ENCODE measurements around the gene IFNA21. TPM values are rescaled to one million over a fixed set of nuclear protein-coding genes. Genes with fewer than 3 reads are reported as not detected.
"Not testable (repeated sequence)": the region's sequence is repeated elsewhere in the genome, so short reads cannot be mapped to it uniquely, and the experiment has no call there.

IFNA21 gene
- total RNA-seq, 1 donor from 2014 or later = not detected

- not testable (repeated sequence) for H3K27me3 Mint-ChIP-seq (ENCODE audit: unreplicated experiment)
Measured at GRCh38 chr9:21194867-21195776, 28.7 kb upstream of the IFNA21 start.

GRCh38 chr9:21187487-21187886 is 21.0 kb upstream of the IFNA21 start, which contains the start of gene IFNA4:
Gene IFNA4, minus strand, starts transcription at chr9:21187587. Its CDS starts 56 bp downstream, at chr9:21187531.
- H3K9me3 Mint-ChIP-seq (ENCODE audit: unreplicated experiment); H3K27me3 Mint-ChIP-seq (ENCODE audit: unreplicated experiment); H3K27ac Mint-ChIP-seq (ENCODE audit: unreplicated experiment); H3K36me3 Mint-ChIP-seq (ENCODE audit: unreplicated experiment); DNase-seq; H3K4me3 Mint-ChIP-seq (ENCODE audit: unreplicated experiment); H3K4me1 Mint-ChIP-seq (ENCODE audit: low read depth, unreplicated experiment): not testable (repeated sequence)

More at GRCh38 chr9:21194867-21195776, 28.7 kb upstream of the IFNA21 start:
- peak; percentile 53 for TF ChIP-seq CTCF (IDR thresholded peaks at IDR 0.05; ENCODE audit: partially characterized antibody, unreplicated experiment)
- DNase-seq = peak; percentile 30
- not testable (repeated sequence) for H3K4me1 Mint-ChIP-seq (ENCODE audit: low read depth, unreplicated experiment); H3K36me3 Mint-ChIP-seq (ENCODE audit: unreplicated experiment); H3K9me3 Mint-ChIP-seq (ENCODE audit: unreplicated experiment); H3K4me3 Mint-ChIP-seq (ENCODE audit: unreplicated experiment); H3K27ac Mint-ChIP-seq (ENCODE audit: unreplicated experiment)

- not testable (repeated sequence) for DNase-seq; H3K9me3 Mint-ChIP-seq (ENCODE audit: unreplicated experiment); H3K36me3 Mint-ChIP-seq (ENCODE audit: unreplicated experiment); H3K4me3 Mint-ChIP-seq (ENCODE audit: unreplicated experiment); H3K27me3 Mint-ChIP-seq (ENCODE audit: unreplicated experiment); H3K4me1 Mint-ChIP-seq (ENCODE audit: low read depth, unreplicated experiment); H3K27ac Mint-ChIP-seq (ENCODE audit: unreplicated experiment)
- TF ChIP-seq CTCF (IDR thresholded peaks at IDR 0.05; ENCODE audit: partially characterized antibody, unreplicated experiment) = peak; percentile 60
Measured at GRCh38 chr9:21182810-21183736, 16.6 kb upstream of the IFNA21 start.

GRCh38 chr9:21174671-21175070 is 8.2 kb upstream of the IFNA21 start:
- H3K4me3 Mint-ChIP-seq (ENCODE audit: unreplicated experiment) = no peak overlapping the region
- no peak for TF ChIP-seq CTCF (IDR thresholded peaks at IDR 0.05; ENCODE audit: partially characterized antibody, unreplicated experiment)
- no peaks in the 10 kb centered on the region for H3K4me1 Mint-ChIP-seq (ENCODE audit: low read depth, unreplicated experiment)
- no peaks in the 10 kb centered on the region for H3K27me3 Mint-ChIP-seq (ENCODE audit: unreplicated experiment)
- no peaks in the 10 kb centered on the region for H3K36me3 Mint-ChIP-seq (ENCODE audit: unreplicated experiment)
- DNase-seq = no peak
- H3K27ac Mint-ChIP-seq (ENCODE audit: unreplicated experiment) = no peak overlapping the region
- H3K9me3 Mint-ChIP-seq (ENCODE audit: unreplicated experiment) = no peaks in the 10 kb centered on the region

- H3K27ac Mint-ChIP-seq (ENCODE audit: unreplicated experiment) = no peak overlapping the region
- no peaks in the 10 kb centered on the region for H3K4me1 Mint-ChIP-seq (ENCODE audit: low read depth, unreplicated experiment)
- no peak overlapping the region for H3K4me3 Mint-ChIP-seq (ENCODE audit: unreplicated experiment)
- no peaks in the 10 kb centered on the region for H3K9me3 Mint-ChIP-seq (ENCODE audit: unreplicated experiment)
- DNase-seq = no peak
- no peaks in the 10 kb centered on the region for H3K36me3 Mint-ChIP-seq (ENCODE audit: unreplicated experiment)
- no peaks in the 10 kb centered on the region for H3K27me3 Mint-ChIP-seq (ENCODE audit: unreplicated experiment)
- TF ChIP-seq CTCF (IDR thresholded peaks at IDR 0.05; ENCODE audit: partially characterized antibody, unreplicated experiment) = no peak
Measured at GRCh38 chr9:21172156-21172555, 5.7 kb upstream of the IFNA21 start.
